K562 (cell line): Measurements from ENCODE around the gene SGMS1.

ENCODE experiments used
- CEBPB ChIP-seq: fragments of 450-650 bp; IDR thresholded peaks from 2 replicates; pipeline ENCODE4 v1.6.1; 2016; ENCODE audit warnings: missing genetic modification characterization, missing compliant biosample characterization
- FOXA3 ChIP-seq, 2 experiments: fragments of 450-650 bp in 1 of 2; sonication (generic) in 1 of 2; formaldehyde crosslinking; IDR thresholded peaks in 1 of 2; conservative IDR thresholded peaks in 1 of 2; 2 replicates each; pipeline versions ENCODE4 v1.4.0 to v1.8.0; 2020 to 2022; ENCODE audit warnings: mild to moderate bottlenecking in 2 of 2, missing genetic modification reagents in 1 of 2
- MTA3 ChIP-seq: fragments of 450-650 bp; formaldehyde crosslinking; IDR thresholded peaks from 2 replicates; pipeline ENCODE4 v1.6.1; 2017; ENCODE audit warnings: mild to moderate bottlenecking, borderline replicate concordance
- POLR2A ChIP-seq: fragments of 450-650 bp; conservative IDR thresholded peaks from 2 replicates; pipeline ENCODE4 v1.6.1; 2016
- RAD21 ChIP-seq, 2 experiments: fragments of 250-450 bp in 1 of 2; fragments of 450-650 bp in 1 of 2; sonication (Bioruptor Pico) in 1 of 2; formaldehyde crosslinking in 1 of 2; IDR thresholded peaks in 1 of 2; conservative IDR thresholded peaks in 1 of 2; 2 replicates each; pipeline versions ENCODE4 v1.4.0 to v1.8.0; 2020 to 2022; ENCODE audit warnings: mild to moderate bottlenecking in 2 of 2, moderate library complexity in 1 of 2
- SIN3B ChIP-seq: fragments of 450-650 bp; IDR thresholded peaks from 2 replicates; pipeline ENCODE4 v1.6.1; 2017; ENCODE audit warnings: low read depth, mild to moderate bottlenecking, moderate library complexity
- SIX5 ChIP-seq, 2 experiments: IDR thresholded peaks; 2 replicates each; pipeline ENCODE4 v1.6.1; 2011; ENCODE audit warnings: low read length in 2 of 2, borderline replicate concordance in 1 of 2, low read depth in 1 of 2, mild to moderate bottlenecking in 1 of 2, moderate library complexity in 1 of 2; ENCODE audit not compliant: insufficient read depth in 1 of 2
- ZFP30 ChIP-seq: fragments of 250-450 bp; sonication (Bioruptor Pico); IDR thresholded peaks from 2 replicates; pipeline ENCODE4 v1.8.0; 2022; ENCODE audit warnings: moderate library complexity, mild to moderate bottlenecking, inconsistent platforms, borderline replicate concordance
- ZNF134 ChIP-seq: fragments of 250-450 bp; sonication (Bioruptor Pico); conservative IDR thresholded peaks from 2 replicates; pipeline ENCODE4 v1.4.0; 2020
- ZNF274 ChIP-seq: IDR thresholded peaks from 2 replicates; pipeline ENCODE4 v1.6.1; 2011; ENCODE audit warnings: low read depth, mild to moderate bottlenecking, low read length, moderate library complexity, borderline replicate concordance
- TF ChIP-seq, protein P1 (sequence below), 3 experiments: IDR thresholded peaks in 2 of 3; conservative IDR thresholded peaks in 1 of 3; 2 replicates each; pipeline ENCODE4 v1.5.1; 2011 to 2012; ENCODE audit warnings: low read length in 3 of 3, mild to moderate bottlenecking in 3 of 3, control low read depth in 2 of 3, improper control_type of control experiment in 1 of 3, inconsistent platforms in 1 of 3, low read depth in 1 of 3, mixed read lengths in 1 of 3, moderate library complexity in 1 of 3; ENCODE audit not compliant: insufficient read depth in 2 of 3
- TF ChIP-seq, protein P2 (sequence below): sonication (generic); formaldehyde crosslinking; IDR thresholded peaks from 2 replicates; pipeline ENCODE4 v1.4.0; 2020; ENCODE audit warnings: mild to moderate bottlenecking, missing genetic modification reagents

DNA sequence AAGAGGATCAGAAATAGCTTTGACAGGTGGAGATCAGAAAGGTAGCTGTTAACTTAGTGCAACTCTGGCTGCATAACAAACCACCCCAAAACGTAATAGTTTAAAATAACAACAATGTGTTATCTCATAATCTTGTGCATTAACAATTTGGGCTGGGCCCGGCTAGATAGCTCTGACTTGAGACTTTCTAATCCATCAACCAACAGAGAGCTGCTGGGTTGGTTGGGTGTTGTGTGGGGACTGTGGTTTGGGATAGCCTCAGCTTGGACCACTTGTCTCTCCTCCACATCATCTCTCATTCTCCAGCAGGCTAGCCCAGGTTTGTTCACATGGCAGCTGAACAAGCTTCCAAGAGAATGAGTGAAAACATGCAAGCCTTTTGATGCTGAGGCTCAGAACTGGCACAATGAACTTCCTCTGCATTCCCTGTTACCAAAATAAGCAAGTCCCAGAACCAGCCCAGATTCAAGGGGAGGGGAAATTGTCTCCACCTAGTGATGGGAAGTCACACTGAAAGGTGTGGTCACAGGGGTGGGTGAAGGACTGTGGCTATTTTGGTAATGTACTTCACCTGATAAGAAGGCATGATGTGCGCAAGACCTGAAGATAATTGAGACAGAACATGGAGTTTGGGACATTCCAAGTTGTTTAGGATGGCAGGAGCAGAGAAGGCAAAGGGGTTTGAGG lies 352.0 kb downstream of the SGMS1 start:
- TF ChIP-seq ZFP30 (CRISPR knock-in tag) = no peak
- no peak for TF ChIP-seq ZNF134 (CRISPR knock-in tag)
- no peak for TF ChIP-seq SIX5 (IDR thresholded peaks at IDR 0.05; ENCODE audit: borderline replicate concordance in 1 of 2, insufficient read depth in 1 of 2, low read depth in 1 of 2, low read length in 2 of 2)
- no peak for TF ChIP-seq ZNF274
- TF ChIP-seq, protein P1, sequence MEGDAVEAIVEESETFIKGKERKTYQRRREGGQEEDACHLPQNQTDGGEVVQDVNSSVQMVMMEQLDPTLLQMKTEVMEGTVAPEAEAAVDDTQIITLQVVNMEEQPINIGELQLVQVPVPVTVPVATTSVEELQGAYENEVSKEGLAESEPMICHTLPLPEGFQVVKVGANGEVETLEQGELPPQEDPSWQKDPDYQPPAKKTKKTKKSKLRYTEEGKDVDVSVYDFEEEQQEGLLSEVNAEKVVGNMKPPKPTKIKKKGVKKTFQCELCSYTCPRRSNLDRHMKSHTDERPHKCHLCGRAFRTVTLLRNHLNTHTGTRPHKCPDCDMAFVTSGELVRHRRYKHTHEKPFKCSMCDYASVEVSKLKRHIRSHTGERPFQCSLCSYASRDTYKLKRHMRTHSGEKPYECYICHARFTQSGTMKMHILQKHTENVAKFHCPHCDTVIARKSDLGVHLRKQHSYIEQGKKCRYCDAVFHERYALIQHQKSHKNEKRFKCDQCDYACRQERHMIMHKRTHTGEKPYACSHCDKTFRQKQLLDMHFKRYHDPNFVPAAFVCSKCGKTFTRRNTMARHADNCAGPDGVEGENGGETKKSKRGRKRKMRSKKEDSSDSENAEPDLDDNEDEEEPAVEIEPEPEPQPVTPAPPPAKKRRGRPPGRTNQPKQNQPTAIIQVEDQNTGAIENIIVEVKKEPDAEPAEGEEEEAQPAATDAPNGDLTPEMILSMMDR (IDR thresholded peaks at IDR 0.05 in 2 of 3, conservative IDR thresholded peaks at IDR 0.05 in 1 of 3; ENCODE audit: insufficient read depth in 2 of 3, low read depth in 1 of 3, low read length in 3 of 3) = peak; percentile 44 to 57 (median 56); a peak in 5 of 6 replicates
- TF ChIP-seq FOXA3 (CRISPR knock-in tag; conservative IDR thresholded peaks at IDR 0.05 in 1 of 2, IDR thresholded peaks at IDR 0.05 in 1 of 2) = no peak
- TF ChIP-seq RAD21 (CRISPR knock-in tag; conservative IDR thresholded peaks at IDR 0.05 in 1 of 2, IDR thresholded peaks at IDR 0.05 in 1 of 2) = peak in 1 of 2 experiments; percentile 59; a peak in 2 of 4 replicates
- no peak for TF ChIP-seq POLR2A
- TF ChIP-seq CEBPB (tag) = no peak
- TF ChIP-seq SIN3B = no peak
- TF ChIP-seq, protein P2, sequence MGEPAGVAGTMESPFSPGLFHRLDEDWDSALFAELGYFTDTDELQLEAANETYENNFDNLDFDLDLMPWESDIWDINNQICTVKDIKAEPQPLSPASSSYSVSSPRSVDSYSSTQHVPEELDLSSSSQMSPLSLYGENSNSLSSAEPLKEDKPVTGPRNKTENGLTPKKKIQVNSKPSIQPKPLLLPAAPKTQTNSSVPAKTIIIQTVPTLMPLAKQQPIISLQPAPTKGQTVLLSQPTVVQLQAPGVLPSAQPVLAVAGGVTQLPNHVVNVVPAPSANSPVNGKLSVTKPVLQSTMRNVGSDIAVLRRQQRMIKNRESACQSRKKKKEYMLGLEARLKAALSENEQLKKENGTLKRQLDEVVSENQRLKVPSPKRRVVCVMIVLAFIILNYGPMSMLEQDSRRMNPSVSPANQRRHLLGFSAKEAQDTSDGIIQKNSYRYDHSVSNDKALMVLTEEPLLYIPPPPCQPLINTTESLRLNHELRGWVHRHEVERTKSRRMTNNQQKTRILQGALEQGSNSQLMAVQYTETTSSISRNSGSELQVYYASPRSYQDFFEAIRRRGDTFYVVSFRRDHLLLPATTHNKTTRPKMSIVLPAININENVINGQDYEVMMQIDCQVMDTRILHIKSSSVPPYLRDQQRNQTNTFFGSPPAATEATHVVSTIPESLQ (CRISPR knock-in tag) = no peak
- peak; percentile 51; the same call in 1 of the 2 replicates for TF ChIP-seq MTA3
